Measurements from ENCODE around the gene MLIP.

Gene MLIP

GRCh38 chr6:54282186-54282585 lies 170.9 kb downstream of the MLIP start:
- DNase-seq (ENCODE audit: low read depth in 2 of 2): no peak

DNA sequence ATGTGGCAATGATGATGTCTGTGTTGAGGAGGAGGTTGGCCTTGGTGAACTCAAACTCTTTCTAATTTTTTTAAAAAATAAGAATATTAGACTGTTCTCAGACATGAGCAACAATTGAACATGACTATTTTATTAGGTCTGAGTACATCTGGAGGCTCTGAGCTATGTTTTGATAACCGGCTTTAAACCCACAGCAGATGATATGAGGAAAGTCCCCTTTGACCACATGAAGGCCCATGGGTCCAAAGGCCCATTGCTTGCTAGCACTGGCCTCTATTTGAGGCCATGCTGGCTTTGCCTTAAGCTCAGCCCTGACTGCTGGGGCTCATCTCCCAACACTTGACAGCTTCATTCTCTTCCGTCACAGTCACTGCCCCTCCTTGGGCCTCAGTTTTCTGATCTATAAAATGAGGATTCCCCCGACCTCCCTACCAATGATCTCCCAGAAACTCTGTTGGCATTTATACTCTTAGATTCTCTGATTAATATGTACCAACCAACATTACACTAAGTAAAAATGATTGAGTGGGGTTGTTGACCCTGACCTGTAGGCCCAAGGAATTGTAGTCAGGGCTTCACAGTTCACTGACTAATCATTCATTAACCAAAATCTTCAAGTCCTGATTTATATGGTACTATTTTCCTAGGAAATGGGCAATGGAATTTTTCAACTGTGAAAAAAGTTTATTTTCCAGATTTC lies 173.1 kb downstream of the MLIP start:
- no peak for DNase-seq (ENCODE audit: low read depth in 2 of 2)

DNA sequence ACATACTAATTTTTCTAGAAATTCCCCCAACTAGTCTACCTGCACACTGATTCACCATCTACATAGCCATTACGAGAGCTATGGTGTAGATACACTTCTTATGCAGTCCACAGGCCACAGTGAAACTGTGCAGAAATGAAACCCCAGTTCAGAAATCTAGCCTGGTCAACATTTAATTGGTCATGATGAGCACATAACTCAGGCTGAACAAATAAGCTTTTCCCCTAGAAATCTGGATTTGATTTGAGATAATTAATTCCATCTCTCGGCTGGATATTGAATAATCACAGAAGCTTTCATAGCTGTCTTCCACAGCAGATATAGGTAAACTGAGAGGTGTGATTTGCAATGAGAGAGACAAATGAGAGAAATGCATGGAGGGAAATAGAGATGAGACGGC lies 174.4 kb downstream of the MLIP start:
- no peak for DNase-seq (ENCODE audit: low read depth in 2 of 2)

- no peak for DNase-seq (ENCODE audit: low read depth in 2 of 2)
Measured at GRCh38 chr6:54286141-54286540, 174.9 kb downstream of the MLIP start.

GRCh38 chr6:54288474-54288873 lies 177.2 kb downstream of the MLIP start:
- no peak for DNase-seq (ENCODE audit: low read depth in 2 of 2)

- DNase-seq (ENCODE audit: low read depth in 2 of 2): no peak
Measured at GRCh38 chr6:54289426-54289825, 178.2 kb downstream of the MLIP start.

GRCh38 chr6:54291146-54291545 lies 179.9 kb downstream of the MLIP start:
- no peak for DNase-seq (ENCODE audit: low read depth in 2 of 2)

DNA sequence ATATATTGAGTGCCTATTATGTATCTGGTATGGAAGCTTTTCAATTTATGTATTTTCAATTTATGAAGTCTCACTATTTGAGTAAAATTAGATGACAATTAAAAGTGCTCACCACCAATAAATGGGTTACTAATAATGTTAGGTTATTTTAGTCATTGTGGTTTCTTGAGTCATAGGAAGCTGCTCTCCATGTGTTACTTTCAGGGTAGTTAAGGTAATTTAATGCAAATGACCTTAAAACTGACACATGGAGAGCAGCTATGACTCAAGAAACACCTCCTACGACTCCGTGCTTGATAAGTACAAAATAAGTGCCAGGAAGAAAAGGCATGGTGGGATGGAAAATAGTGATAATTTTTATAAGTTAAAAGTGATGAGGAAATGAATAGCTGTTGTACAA lies 180.5 kb downstream of the MLIP start:
- no peak for DNase-seq (ENCODE audit: low read depth in 2 of 2)

GRCh38 chr6:54294965-54295532 lies 183.8 kb downstream of the MLIP start:
- DNase-seq (ENCODE audit: low read depth in 2 of 2): no peak

GRCh38 chr6:54299542-54300269 lies 188.5 kb downstream of the MLIP start:
- no peak for DNase-seq (ENCODE audit: low read depth in 2 of 2)

GRCh38 chr6:54301770-54302169 lies 190.5 kb downstream of the MLIP start:
- no peak for DNase-seq (ENCODE audit: low read depth in 2 of 2)

DNA sequence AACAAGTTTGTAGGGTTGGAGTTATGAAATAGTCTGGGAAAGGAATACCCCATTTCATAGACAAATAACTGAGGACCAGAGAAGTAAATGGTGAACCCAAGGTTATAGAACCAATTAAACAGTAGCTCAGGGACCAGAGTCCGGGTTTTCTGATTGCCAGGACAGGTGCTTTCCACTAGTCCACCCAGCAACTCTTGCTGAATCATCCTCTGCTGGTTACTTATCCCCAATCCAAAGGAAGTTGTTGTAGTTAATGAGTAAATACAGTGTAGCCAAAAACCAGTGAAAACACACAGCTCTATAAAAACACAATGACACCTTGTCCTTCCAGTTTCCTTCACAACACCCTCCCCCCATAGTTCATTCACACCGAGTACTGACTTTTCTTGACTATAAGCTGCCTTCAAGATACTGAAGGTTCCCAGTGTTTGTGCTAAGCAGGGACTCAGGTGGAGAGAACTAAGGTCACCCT lies 196.2 kb downstream of the MLIP start:
- no peak for DNase-seq (ENCODE audit: low read depth in 2 of 2)

DNA sequence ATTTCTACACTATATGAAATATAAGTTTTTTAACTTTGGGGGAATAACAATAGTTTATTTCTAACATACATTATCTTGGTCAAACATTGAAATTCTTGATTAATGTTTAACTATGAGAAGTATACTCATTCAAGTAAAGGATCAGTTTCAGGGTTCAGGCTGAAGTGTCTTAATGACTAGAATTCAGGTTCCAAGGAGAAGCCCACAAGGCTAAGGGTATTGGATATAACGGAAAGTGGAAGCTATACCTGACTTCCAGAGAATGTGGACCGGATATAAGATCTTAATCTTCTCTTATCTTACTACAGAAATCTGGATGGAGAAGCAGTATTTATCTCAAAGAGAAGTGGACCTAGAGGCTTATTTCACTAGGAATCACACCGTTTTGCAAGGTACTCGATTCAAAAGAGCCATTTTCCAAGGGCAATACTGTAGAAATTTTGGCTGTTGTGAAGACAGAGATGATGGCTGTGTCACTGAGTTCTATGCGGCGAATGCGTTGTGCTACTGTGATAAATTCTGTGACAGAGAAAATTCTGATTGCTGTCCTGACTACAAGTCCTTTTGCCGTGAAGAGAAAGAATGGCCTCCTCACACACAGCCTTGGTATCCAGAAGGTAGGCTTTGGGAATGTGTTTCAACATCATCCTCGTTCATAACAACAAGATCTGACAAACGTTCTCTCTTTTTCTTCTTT lies 197.2 kb downstream of the MLIP start, which contains the start of gene TINAG:
TSS of gene TINAG (plus strand) at position 153 of the 697 bp plus-strand sequence. CDS start at position 263, 110 bp downstream.
- DNase-seq (ENCODE audit: low read depth in 2 of 2): no peak

DNA sequence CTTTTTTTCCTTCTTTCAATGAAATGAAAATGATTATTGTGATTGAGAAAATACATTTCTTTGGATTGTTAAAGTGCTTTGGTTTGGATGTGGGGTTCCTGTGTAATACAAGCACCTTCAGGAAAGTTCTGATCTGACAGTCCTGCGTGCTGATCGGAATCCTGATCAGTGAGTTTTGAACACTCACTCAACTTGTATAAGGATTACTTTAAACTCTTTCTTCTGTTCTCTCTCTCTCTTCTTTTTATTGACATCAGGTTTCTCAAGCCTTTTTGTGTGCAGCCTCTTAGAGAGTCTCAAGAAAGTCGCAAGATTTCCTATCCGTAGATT lies 197.7 kb downstream of the MLIP start:
- no peak for DNase-seq (ENCODE audit: low read depth in 2 of 2)

GRCh38 chr6:54310377-54311152 lies 199.3 kb downstream of the MLIP start:
- no peak for DNase-seq (ENCODE audit: low read depth in 2 of 2)

DNA sequence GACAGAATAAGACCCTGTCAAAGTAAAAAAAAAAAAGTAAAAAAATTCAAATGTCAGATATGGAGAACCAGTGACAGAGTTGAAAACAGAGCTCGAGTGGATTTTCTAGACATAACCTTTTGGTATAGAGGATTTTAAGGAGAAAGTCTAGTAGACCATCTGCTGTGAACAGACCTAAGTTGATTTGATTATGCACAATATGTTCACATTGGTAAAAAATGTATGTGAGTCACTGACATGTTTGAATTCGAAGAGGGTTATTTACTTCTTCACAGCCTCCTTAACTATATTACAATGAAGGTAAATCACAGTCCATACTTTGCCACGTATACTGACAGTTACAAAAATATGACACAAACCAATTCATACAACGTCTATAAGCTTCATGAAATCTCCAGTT lies 204.4 kb downstream of the MLIP start:
- DNase-seq (ENCODE audit: low read depth in 2 of 2): no peak

All from stimulated activated CD8-positive, alpha-beta memory T cell treated with anti-CD3 and anti-CD28 coated beads, Interleukin-15, amount 100 ng/mL, for 4 hours (primary cell).